ENCODE measurements around the gene FAR1.

- no peak for TF ChIP-seq EP300 (conservative IDR thresholded peaks at IDR 0.05; ENCODE audit: poor library complexity, severe bottlenecking)
- TF ChIP-seq CTCF (IDR thresholded peaks at IDR 0.05; ENCODE audit: poor library complexity, severe bottlenecking) = no peak
- TF ChIP-seq POLR2AphosphoS5 (IDR thresholded peaks at IDR 0.05) = no peak
- TF ChIP-seq RAD21 (conservative IDR thresholded peaks at IDR 0.05) = no peak
These were observed 102.7 kb downstream of the FAR1 start for GRCh38 chr11:13771151-13771550.
